HEK293 (cell line): Measurements from ENCODE around the gene SLC25A42.

Experiments
- CTCF ChIA-PET: fragments of 350-600 bp; formaldehyde crosslinking; extraction: SDS; loops from one replicate; lab custom pipeline; 2021; ENCODE audit warnings: antibody characterized with exemption; lab: Yijun Ruan, JAX
- POLR2A ChIA-PET: fragments of 300-600 bp; formaldehyde crosslinking; extraction: SDS; loops from one replicate; lab custom pipeline; 2020; ENCODE audit warnings: antibody characterized with exemption, inconsistent platforms; lab: Yijun Ruan, JAX
- H3K27ac ChIP-seq: fragments of 200-500 bp; sonication (Bioruptor generic); 2 replicates; pipeline ENCODE4 v1.5.1; 2014; ENCODE audit warnings: low read depth, low read length, control low read depth, inconsistent platforms; ENCODE audit errors: extremely low read depth
- H3K36me3 ChIP-seq, 2 experiments: fragments of 200-500 bp in 1 of 2; sonication (Bioruptor generic) in 1 of 2; 1 replicate in 1 of 2; 2 replicates in 1 of 2; pipeline ENCODE4 v1.5.1; 2014 to 2017; ENCODE audit warnings: inconsistent platforms in 2 of 2, low read length in 2 of 2; ENCODE audit not compliant: control insufficient read depth in 2 of 2, insufficient read depth in 1 of 2
- H3K4me1 ChIP-seq: fragments of 200-500 bp; sonication (Bioruptor generic); 2 replicates; pipeline ENCODE4 v1.5.1; 2014; ENCODE audit warnings: mild to moderate bottlenecking, low read length, inconsistent platforms; ENCODE audit not compliant: control insufficient read depth, insufficient read depth
- H3K4me3 ChIP-seq: 2 replicates; pipeline ENCODE4 v1.5.1; 2011; ENCODE audit warnings: low read depth, mild to moderate bottlenecking, control low read depth, low read length, moderate library complexity
- H3K9me3 ChIP-seq: fragments of 200-500 bp; sonication (Bioruptor generic); 2 replicates; pipeline ENCODE4 v1.5.1; 2014; ENCODE audit warnings: low read depth, low read length, inconsistent platforms; ENCODE audit not compliant: control insufficient read depth, insufficient read depth
- ELK4 ChIP-seq: IDR thresholded peaks from 2 replicates; pipeline ENCODE4 v1.6.1; 2011; ENCODE audit warnings: mild to moderate bottlenecking, low read depth, low read length, borderline replicate concordance
- GLIS2 ChIP-seq: fragments of 450-650 bp; formaldehyde crosslinking; IDR thresholded peaks from 2 replicates; pipeline ENCODE4 v1.5.1; 2016; ENCODE audit warnings: missing biosample characterization, missing genetic modification characterization
- KLF9 ChIP-seq: fragments of 450-650 bp; formaldehyde crosslinking; IDR thresholded peaks from 2 replicates; pipeline ENCODE4 v1.5.1; 2016; ENCODE audit warnings: missing biosample characterization, missing genetic modification characterization, low read depth
- MEIS1 ChIP-seq: sonication (generic); formaldehyde crosslinking; IDR thresholded peaks from 2 replicates; pipeline ENCODE4 v1.8.1; 2022; ENCODE audit warnings: missing genetic modification reagents, mild to moderate bottlenecking, borderline replicate concordance
- PRDM1 ChIP-seq: fragments of 450-650 bp; formaldehyde crosslinking; IDR thresholded peaks from 2 replicates; pipeline ENCODE4; 2016; ENCODE audit warnings: missing biosample characterization, missing genetic modification characterization
- PRDM10 ChIP-seq: fragments of 450-650 bp; formaldehyde crosslinking; IDR thresholded peaks from 2 replicates; pipeline ENCODE4 v1.5.1; 2016; ENCODE audit warnings: missing biosample characterization, missing genetic modification characterization
- SALL2 ChIP-seq: fragments of 450-650 bp; formaldehyde crosslinking; IDR thresholded peaks from 2 replicates; pipeline ENCODE4 v1.5.0; 2017; ENCODE audit warnings: missing biosample characterization, mild to moderate bottlenecking, missing genetic modification characterization, borderline replicate concordance
- SCRT2 ChIP-seq: fragments of 450-650 bp; formaldehyde crosslinking; IDR thresholded peaks from 2 replicates; pipeline ENCODE4 v1.5.1; 2016; ENCODE audit warnings: missing biosample characterization, missing genetic modification characterization
- ZFHX2 ChIP-seq: fragments of 450-650 bp; formaldehyde crosslinking; conservative IDR thresholded peaks from 2 replicates; pipeline ENCODE4 v1.5.1; 2016; ENCODE audit warnings: missing biosample characterization, missing genetic modification characterization
- ZNF121 ChIP-seq: fragments of 450-650 bp; formaldehyde crosslinking; IDR thresholded peaks from 2 replicates; pipeline ENCODE4 v1.5.1; 2016; ENCODE audit warnings: missing biosample characterization, missing genetic modification characterization
- ZNF133 ChIP-seq: fragments of 450-650 bp; formaldehyde crosslinking; IDR thresholded peaks from 2 replicates; pipeline ENCODE4 v1.5.1; 2016; ENCODE audit warnings: missing biosample characterization, missing genetic modification characterization
- ZNF146 ChIP-seq: fragments of 450-650 bp; formaldehyde crosslinking; IDR thresholded peaks from 2 replicates; pipeline ENCODE4 v1.5.1; 2016; ENCODE audit warnings: missing biosample characterization, missing genetic modification characterization
- ZNF16 ChIP-seq: fragments of 450-650 bp; formaldehyde crosslinking; IDR thresholded peaks from 2 replicates; pipeline ENCODE4 v1.5.1; 2016; ENCODE audit warnings: low read depth, missing biosample characterization, missing genetic modification characterization
- ZNF175 ChIP-seq: fragments of 450-650 bp; formaldehyde crosslinking; IDR thresholded peaks from 2 replicates; pipeline ENCODE4 v1.5.1; 2016; ENCODE audit warnings: missing biosample characterization, missing genetic modification characterization
- ZNF449 ChIP-seq: fragments of 450-650 bp; formaldehyde crosslinking; IDR thresholded peaks from 2 replicates; pipeline ENCODE4 v1.5.1; 2017; ENCODE audit warnings: missing biosample characterization, mild to moderate bottlenecking, missing genetic modification characterization, moderate library complexity
- ZNF501 ChIP-seq: fragments of 450-650 bp; formaldehyde crosslinking; IDR thresholded peaks from 2 replicates; pipeline ENCODE4 v1.5.1; 2016; ENCODE audit warnings: missing biosample characterization, missing genetic modification characterization
- ZNF544 ChIP-seq: fragments of 450-650 bp; formaldehyde crosslinking; IDR thresholded peaks from 2 replicates; pipeline ENCODE4 v1.5.0; 2017; ENCODE audit warnings: missing biosample characterization, missing genetic modification characterization
- ZNF658 ChIP-seq: fragments of 450-650 bp; formaldehyde crosslinking; IDR thresholded peaks from 2 replicates; pipeline ENCODE4; 2016; ENCODE audit warnings: missing biosample characterization, missing genetic modification characterization
- ZNF791 ChIP-seq: fragments of 450-650 bp; formaldehyde crosslinking; IDR thresholded peaks from 2 replicates; pipeline ENCODE4 v1.5.1; 2016; ENCODE audit warnings: missing biosample characterization, missing genetic modification characterization
- ZSCAN18 ChIP-seq: fragments of 450-650 bp; formaldehyde crosslinking; IDR thresholded peaks from 2 replicates; pipeline ENCODE4 v1.5.1; 2016; ENCODE audit warnings: missing biosample characterization, missing genetic modification characterization

Gene SLC25A42

GRCh38 chr19:19078801-19079200 is 15.0 kb downstream of the SLC25A42 start:
- Histone ChIP-seq H3K27ac (no peak overlapping the region), H3K9me3 (no peaks in the 10 kb centered on the region), H3K4me3 (no peak overlapping the region), H3K4me1 (peaks cover 4% of the 10 kb centered on the region; the same call in 1 of the 2 replicates), H3K36me3 (no peaks in the 10 kb centered on the region)
- ChIA-PET POLR2A (no interaction called here), CTCF (interaction anchor here (1.2 kb wide), 1 partner anchor 33 kb away, joined by 3 read pairs; no protein-coding TSS in a partner anchor)
- TF ChIP-seq ZNF16 (tag by site-specific recombination), result no peak
- TF ChIP-seq PRDM1 (tag by site-specific recombination), result no peak
- TF ChIP-seq SCRT2 (tag by site-specific recombination), result no peak
- no peak for TF ChIP-seq ZNF133 (tag by site-specific recombination)
- TF ChIP-seq PRDM10 (tag by site-specific recombination), result no peak
- no peak for TF ChIP-seq GLIS2 (tag by site-specific recombination)
- TF ChIP-seq ZNF791 (tag by site-specific recombination), result no peak
- no peak for TF ChIP-seq ZNF449 (tag by site-specific recombination)
- TF ChIP-seq ZSCAN18, result no peak
- TF ChIP-seq MEIS1 (CRISPR knock-in tag), result no peak
- no peak for TF ChIP-seq ZFHX2 (tag by site-specific recombination)
- no peak for TF ChIP-seq ZNF658 (tag by site-specific recombination)
- no peak for TF ChIP-seq ZNF544 (tag by site-specific recombination)
- no peak for TF ChIP-seq ZNF501

GRCh38 chr19:19079571-19079970 is 15.8 kb downstream of the SLC25A42 start:
- no peaks in the 10 kb centered on the region for H3K4me1 ChIP-seq
- POLR2A ChIA-PET, result no interaction called here
- TF ChIP-seq SALL2 (no peak), ZNF146 (peak; percentile 85), ZNF121 (peak; percentile 67)
- no peak overlapping the region for H3K27ac ChIP-seq
- H3K36me3 ChIP-seq, result no peaks in the 10 kb centered on the region
- no peak overlapping the region for H3K4me3 ChIP-seq
- CTCF ChIA-PET, result no interaction called here
- H3K9me3 ChIP-seq, result no peaks in the 10 kb centered on the region

- H3K36me3 ChIP-seq, result no peaks in the 10 kb centered on the region
- POLR2A ChIA-PET, result no interaction called here
- CTCF ChIA-PET, result interaction anchor here (0.6 kb wide), 1 partner anchor 88 kb away, joined by 3 read pairs; the partner anchor contains the start of gene MEF2B
- TF ChIP-seq KLF9 (tag by site-specific recombination), result no peak
- no peak for TF ChIP-seq ELK4
- no peak for TF ChIP-seq ZNF175 (tag by site-specific recombination)
- H3K9me3 ChIP-seq, result no peaks in the 10 kb centered on the region
- no peak overlapping the region for H3K27ac ChIP-seq
- H3K4me1 ChIP-seq, result no peaks in the 10 kb centered on the region
- no peak overlapping the region for H3K4me3 ChIP-seq
These were observed 17.9 kb downstream of the SLC25A42 start for GRCh38 chr19:19081642-19082151.
